ENCODE results near the gene NDUFV1. TPM values are rescaled to one million over a fixed set of nuclear protein-coding genes. Genes with fewer than 3 reads are reported as not detected.

Gene NDUFV1
- total RNA-seq, 2 experiments from 2014 or later, result 204 to 228 TPM

GRCh38 chr11:67627812-67628624 lies 21.3 kb downstream of the NDUFV1 start:
- Mint-ChIP-seq H3K4me3 (no peak overlapping the region), H3K4me1 (peaks cover 24% of the 10 kb centered on the region)
- POLR2A ChIA-PET, result no interaction called here

GRCh38 chr11:67628710-67629385 lies 22.1 kb downstream of the NDUFV1 start:
- POLR2A ChIA-PET, result interaction anchor here (0.5 kb wide), 1 partner anchor 9 kb away, joined by 5 read pairs; no protein-coding TSS in a partner anchor
- H3K36me3 Mint-ChIP-seq (ENCODE audit: low read depth), result no peaks in the 10 kb centered on the region
- no peaks in the 10 kb centered on the region for H3K9me3 Mint-ChIP-seq
- no peak for DNase-seq
- CTCF ChIA-PET, result interaction anchor here (0.6 to 9.6 kb wide), 21 partner anchors 9 to 284 kb away, joined by 3 to 114 read pairs (median 5); partner anchors contain the start of gene ACY3
- H3K27ac Mint-ChIP-seq, result peak overlapping the region; percentile 83
- H3K4me1 Mint-ChIP-seq, result peaks cover 24% of the 10 kb centered on the region
- H3K27me3 Mint-ChIP-seq, result no peaks in the 10 kb centered on the region
- peak overlapping the region; percentile 84 for H3K4me3 Mint-ChIP-seq

More at GRCh38 chr11:67627812-67628624, 21.3 kb downstream of the NDUFV1 start:
- H3K27ac Mint-ChIP-seq, result no peak overlapping the region
- no peaks in the 10 kb centered on the region for H3K27me3 Mint-ChIP-seq
- CTCF ChIA-PET, result interaction anchor here (0.6 to 9.6 kb wide), 12 partner anchors 8 to 77 kb away, joined by 3 to 114 read pairs (median 6); partner anchors contain the start of gene ACY3
- no peaks in the 10 kb centered on the region for H3K9me3 Mint-ChIP-seq
- no peaks in the 10 kb centered on the region for H3K36me3 Mint-ChIP-seq (ENCODE audit: low read depth)
- no peak for DNase-seq

GRCh38 chr11:67629386-67630227 lies 22.9 kb downstream of the NDUFV1 start, which contains the start of gene NUDT8:
NUDT8 (minus strand) TSS chr11:67629937; CDS start chr11:67629911, 26 bp downstream.
- Mint-ChIP-seq H3K4me3 (peak within 1 kb of the TSS; percentile 84), H3K9me3 (no peaks in the 10 kb centered on the region), H3K4me1 (peaks cover 24% of the 10 kb centered on the region), H3K36me3 (ENCODE audit: low read depth) (no peaks in the 10 kb centered on the region), H3K27me3 (no peaks in the 10 kb centered on the region), H3K27ac (peak within 1 kb of the TSS; percentile 95)
- ChIA-PET POLR2A (interaction anchor here (0.5 to 0.6 kb wide), 3 partner anchors 10 to 146 kb away, joined by 3 to 5 read pairs (median 3); partner anchors contain the start of gene AIP), CTCF (interaction anchor here (0.5 to 9.6 kb wide), 28 partner anchors 8 to 285 kb away, joined by 3 to 114 read pairs (median 4); partner anchors contain the start of genes ACY3 and TBX10)
- DNase-seq, result peak; percentile 97

- H3K36me3 Mint-ChIP-seq (ENCODE audit: low read depth), result no peaks in the 10 kb centered on the region
- peak; percentile 95 for DNase-seq
- CTCF ChIA-PET, result interaction anchor here (0.5 to 9.6 kb wide), 20 partner anchors 9 to 151 kb away, joined by 3 to 114 read pairs (median 4); partner anchors contain the start of genes ACY3 and TBX10
Measured at GRCh38 chr11:67630228-67630942, 23.6 kb downstream of the NDUFV1 start.

GRCh38 chr11:67630943-67631331 lies 24.2 kb downstream of the NDUFV1 start:
- DNase-seq, result no peak
- POLR2A ChIA-PET, result no interaction called here

More at GRCh38 chr11:67630228-67630942, 23.6 kb downstream of the NDUFV1 start:
- Mint-ChIP-seq H3K27me3 (no peaks in the 10 kb centered on the region), H3K27ac (peak overlapping the region; percentile 95), H3K9me3 (no peaks in the 10 kb centered on the region), H3K4me3 (peak overlapping the region; percentile 84), H3K4me1 (peaks cover 20% of the 10 kb centered on the region)
- POLR2A ChIA-PET, result interaction anchor here (0.6 kb wide), 2 partner anchors 20 to 147 kb away, joined by 3 read pairs; partner anchors contain the start of gene AIP

DNA sequence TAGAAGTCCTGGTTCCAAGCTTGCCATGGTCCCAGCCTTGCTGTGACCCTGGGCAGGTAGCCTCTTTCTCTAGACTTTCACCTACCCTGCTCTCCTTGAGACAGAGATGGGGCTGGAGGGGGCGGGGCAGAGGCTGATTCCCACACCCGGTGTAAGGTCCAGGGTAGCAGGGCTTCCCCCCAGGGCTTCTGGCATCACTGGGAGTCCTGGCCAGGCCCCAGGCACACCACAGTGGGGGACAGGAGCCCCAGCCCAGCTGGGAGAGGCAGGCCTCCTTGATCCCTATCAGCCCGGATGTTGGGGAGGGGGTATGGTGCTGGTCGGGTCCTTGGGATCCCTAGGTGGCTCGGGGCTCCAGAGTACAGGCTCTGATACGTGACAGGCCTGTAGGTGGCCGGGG lies 24.7 kb downstream of the NDUFV1 start:
- Mint-ChIP-seq H3K27ac (peak overlapping the region; percentile 36), H3K4me3 (peak overlapping the region; percentile 84), H3K27me3 (no peaks in the 10 kb centered on the region), H3K9me3 (no peaks in the 10 kb centered on the region), H3K4me1 (peaks cover 18% of the 10 kb centered on the region), H3K36me3 (ENCODE audit: low read depth) (no peaks in the 10 kb centered on the region)
- ChIA-PET POLR2A (no interaction called here), CTCF (interaction anchor here (0.6 to 9.6 kb wide), 5 partner anchors 16 to 40 kb away, joined by 3 to 114 read pairs (median 4); partner anchors contain the start of gene ACY3)
- DNase-seq, result no peak

More at GRCh38 chr11:67630943-67631331, 24.2 kb downstream of the NDUFV1 start:
- Mint-ChIP-seq H3K27ac (peak overlapping the region; percentile 86), H3K36me3 (ENCODE audit: low read depth) (no peaks in the 10 kb centered on the region), H3K9me3 (no peaks in the 10 kb centered on the region), H3K4me1 (peaks cover 18% of the 10 kb centered on the region), H3K4me3 (peak overlapping the region; percentile 84), H3K27me3 (no peaks in the 10 kb centered on the region)
- CTCF ChIA-PET, result interaction anchor here (1.1 to 9.6 kb wide), 11 partner anchors 9 to 70 kb away, joined by 3 to 114 read pairs (median 6); partner anchors contain the start of genes ACY3 and TBX10

- DNase-seq, result no peak
- Mint-ChIP-seq H3K27ac (no peak overlapping the region), H3K36me3 (ENCODE audit: low read depth) (no peaks in the 10 kb centered on the region), H3K9me3 (no peaks in the 10 kb centered on the region), H3K4me1 (peaks cover 20% of the 10 kb centered on the region), H3K4me3 (peak overlapping the region; percentile 46), H3K27me3 (no peaks in the 10 kb centered on the region)
- CTCF ChIA-PET, result interaction anchor here (0.6 to 9.6 kb wide), 3 partner anchors 15 to 40 kb away, joined by 3 to 114 read pairs (median 84); partner anchors contain the start of gene ACY3
- POLR2A ChIA-PET, result no interaction called here
Measured at GRCh38 chr11:67631853-67632174, 25.1 kb downstream of the NDUFV1 start.

DNA sequence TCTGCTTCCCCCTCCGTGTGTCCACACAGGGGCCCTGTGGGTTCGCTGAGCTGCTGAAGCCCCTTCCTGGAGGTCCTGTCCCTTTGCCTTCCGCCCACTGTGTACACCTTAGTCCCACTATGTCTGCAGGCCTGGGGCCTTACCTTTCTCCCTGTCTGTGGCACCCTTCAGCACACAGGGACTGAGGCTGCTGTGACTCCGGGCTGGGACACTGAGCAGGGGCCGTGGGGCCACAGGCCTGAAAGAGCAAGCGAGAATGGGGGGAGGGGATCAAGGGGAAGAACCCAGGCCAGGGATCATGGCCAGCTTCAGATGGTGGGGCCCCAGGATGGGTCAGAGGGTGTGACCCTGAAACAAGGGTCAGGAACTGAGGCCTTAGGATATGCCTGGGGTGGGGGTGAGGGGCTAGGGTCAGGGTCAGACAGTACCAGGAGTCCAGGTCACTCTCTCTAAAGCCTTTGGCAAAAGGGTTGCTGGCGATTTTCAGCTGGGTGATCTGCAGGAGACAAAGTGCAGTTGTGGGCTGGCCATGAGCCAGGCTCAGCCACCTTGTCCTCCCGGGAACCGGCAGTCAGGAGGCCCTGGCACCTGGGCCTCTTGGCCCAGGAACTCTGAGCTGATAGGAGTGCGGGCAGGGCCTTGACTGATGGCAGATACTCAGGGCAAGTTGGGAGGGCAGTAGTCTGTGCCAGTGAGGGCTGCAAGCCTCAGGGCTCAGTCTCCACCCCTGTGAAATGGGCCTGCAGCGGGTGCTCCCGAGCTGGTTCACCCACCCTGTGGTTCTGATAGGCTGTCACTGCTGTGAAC lies 25.6 kb downstream of the NDUFV1 start:
- H3K36me3 Mint-ChIP-seq (ENCODE audit: low read depth), result no peaks in the 10 kb centered on the region
- CTCF ChIA-PET, result interaction anchor here (5.1 to 9.6 kb wide), 2 partner anchors 15 to 17 kb away, joined by 84 to 114 read pairs; partner anchors contain the start of gene ACY3
- H3K4me3 Mint-ChIP-seq, result peak overlapping the region; percentile 46
- no peaks in the 10 kb centered on the region for H3K27me3 Mint-ChIP-seq
- no peak for DNase-seq
- POLR2A ChIA-PET, result no interaction called here
- no peak overlapping the region for H3K27ac Mint-ChIP-seq
- peaks cover 25% of the 10 kb centered on the region for H3K4me1 Mint-ChIP-seq
- H3K9me3 Mint-ChIP-seq, result no peaks in the 10 kb centered on the region

DNA sequence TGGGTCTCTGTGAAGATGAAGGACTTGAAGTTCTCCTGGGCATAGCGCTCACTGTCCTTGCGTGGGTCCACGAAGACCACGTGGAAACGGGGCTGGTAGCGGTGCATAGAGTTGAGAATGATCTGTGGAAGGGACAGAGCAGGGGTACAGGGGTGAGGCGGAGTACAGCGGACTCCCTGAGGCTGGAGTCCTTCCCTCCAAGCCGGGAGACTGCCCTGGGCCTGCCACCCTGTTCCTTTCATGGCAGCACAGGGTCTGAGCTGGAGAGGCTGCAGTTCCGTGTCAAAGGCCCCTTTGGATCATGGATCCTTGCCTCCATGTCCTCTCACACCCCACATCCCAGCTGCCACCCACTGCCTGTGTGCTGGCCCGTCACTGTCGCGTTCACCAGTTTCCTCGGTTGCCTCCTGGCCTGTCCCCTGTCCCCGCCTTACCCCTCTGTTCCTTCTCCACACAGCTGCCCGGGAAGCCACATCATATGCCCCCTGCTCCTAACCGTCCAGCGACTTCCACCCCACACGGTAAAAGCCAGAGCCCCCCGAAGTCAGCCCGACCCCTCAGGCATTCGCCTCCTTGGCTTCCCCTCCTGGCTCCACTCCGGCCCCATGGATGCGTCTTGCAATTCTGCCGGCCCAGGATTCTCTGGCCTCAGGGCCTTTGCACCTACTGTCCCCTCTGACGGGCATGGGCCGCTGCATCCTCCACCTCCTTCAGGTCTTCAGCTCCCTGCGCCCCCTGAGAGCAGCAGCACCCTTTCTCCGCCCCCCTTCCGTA lies 26.4 kb downstream of the NDUFV1 start:
- no peak for DNase-seq
- H3K27ac Mint-ChIP-seq, result no peak overlapping the region
- H3K9me3 Mint-ChIP-seq, result no peaks in the 10 kb centered on the region
- no peaks in the 10 kb centered on the region for H3K36me3 Mint-ChIP-seq (ENCODE audit: low read depth)
- POLR2A ChIA-PET, result interaction anchor here (0.6 kb wide), 1 partner anchor 772 kb away, joined by 3 read pairs; no protein-coding TSS in a partner anchor
- CTCF ChIA-PET, result interaction anchor here (9.6 kb wide), 1 partner anchor 14 kb away, joined by 114 read pairs; the partner anchor contains the start of gene ACY3
- no peak overlapping the region for H3K4me3 Mint-ChIP-seq
- H3K27me3 Mint-ChIP-seq, result no peaks in the 10 kb centered on the region
- H3K4me1 Mint-ChIP-seq, result peaks cover 23% of the 10 kb centered on the region

DNA sequence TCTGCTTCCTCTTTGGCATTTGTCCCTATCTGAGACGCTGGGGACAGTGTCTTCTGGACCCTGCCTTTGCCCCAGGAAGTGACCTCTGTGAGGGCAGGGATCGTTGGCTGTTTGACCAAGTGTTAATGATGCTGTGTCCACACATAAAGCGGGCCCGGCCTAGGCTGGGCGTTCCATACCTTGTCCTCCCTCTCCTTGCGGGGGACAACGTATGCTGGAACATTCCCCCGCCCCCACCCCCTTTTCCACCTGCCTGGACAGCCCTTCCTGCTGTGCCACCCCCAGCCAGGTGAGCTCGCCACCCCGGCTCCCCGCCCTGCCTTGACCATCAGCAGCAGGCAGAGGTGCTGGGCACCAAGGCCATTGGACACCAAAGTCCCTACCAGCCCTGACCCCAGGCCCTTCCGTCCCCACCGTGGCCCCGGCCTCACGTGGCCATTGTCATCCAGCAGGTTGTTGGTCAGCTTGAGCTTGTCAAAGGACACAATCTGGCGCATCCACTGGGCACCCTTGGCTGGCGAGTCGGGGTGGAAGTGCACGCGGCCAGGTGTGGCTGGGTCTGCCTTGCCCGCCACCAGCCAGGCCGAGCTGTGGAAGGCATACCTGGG lies 27.1 kb downstream of the NDUFV1 start:
- ChIA-PET POLR2A (interaction anchor here (0.6 kb wide), 1 partner anchor 771 kb away, joined by 3 read pairs; no protein-coding TSS in a partner anchor), CTCF (interaction anchor here (9.6 kb wide), 1 partner anchor 13 kb away, joined by 114 read pairs; the partner anchor contains the start of gene ACY3)
- H3K36me3 Mint-ChIP-seq (ENCODE audit: low read depth), result no peaks in the 10 kb centered on the region
- no peak overlapping the region for H3K27ac Mint-ChIP-seq
- no peak for DNase-seq
- no peak overlapping the region for H3K4me3 Mint-ChIP-seq
- no peaks in the 10 kb centered on the region for H3K9me3 Mint-ChIP-seq
- H3K27me3 Mint-ChIP-seq, result no peaks in the 10 kb centered on the region
- H3K4me1 Mint-ChIP-seq, result peaks cover 18% of the 10 kb centered on the region
